Measurements from ENCODE around the gene ARHGAP8.

The ARHGAP8 gene

DNA sequence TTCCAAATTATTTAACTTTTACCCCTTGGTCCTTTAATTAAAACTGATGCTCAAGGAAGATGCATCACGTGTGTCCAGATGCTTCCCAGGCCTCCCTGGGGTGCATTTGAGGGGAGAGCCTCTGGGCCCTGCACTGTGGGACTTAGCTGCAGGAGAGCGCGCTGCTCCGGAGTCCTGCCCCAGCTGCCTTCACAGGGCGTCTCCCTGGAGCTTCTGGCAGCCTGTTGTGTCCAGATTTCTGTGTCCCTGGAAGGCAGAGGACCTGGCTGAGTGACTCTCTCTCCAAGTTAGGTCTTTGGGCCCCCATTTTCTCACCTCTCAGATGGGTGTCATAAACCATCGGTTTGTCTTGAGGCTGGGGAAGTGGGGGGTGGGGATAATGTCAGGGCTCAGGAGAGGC, 3.0 kb downstream of the ARHGAP8 start:
- Histone ChIP-seq H3K27ac (ENCODE audit: low read depth, low read length) (no peak overlapping the region), H2AFZ (ENCODE audit: low read length, unreplicated experiment) (no peak overlapping the region), H3K27me3 (ENCODE audit: insufficient read depth, low read length) (peaks cover 18% of the 10 kb centered on the region; the same call in 1 of the 2 replicates), H3K4me3 (ENCODE audit: low read depth, low read length) (no peak overlapping the region), H3K36me3 (ENCODE audit: insufficient read depth, low read length) (no peaks in the 10 kb centered on the region), H3K79me2 (ENCODE audit: control insufficient read depth, insufficient read depth, low read length, unreplicated experiment) (no peaks in the 10 kb centered on the region), H3K4me1 (ENCODE audit: control insufficient read depth, insufficient read depth, low read length, unreplicated experiment) (peaks cover 3% of the 10 kb centered on the region)

- Histone ChIP-seq H3K4me1 (ENCODE audit: control insufficient read depth, insufficient read depth, low read length, unreplicated experiment) (peaks cover 3% of the 10 kb centered on the region), H3K36me3 (ENCODE audit: insufficient read depth, low read length) (no peaks in the 10 kb centered on the region), H3K27ac (ENCODE audit: low read depth, low read length) (no peak overlapping the region), H3K79me2 (ENCODE audit: control insufficient read depth, insufficient read depth, low read length, unreplicated experiment) (no peaks in the 10 kb centered on the region), H3K27me3 (ENCODE audit: insufficient read depth, low read length) (peaks cover 14% of the 10 kb centered on the region; the same call in 1 of the 2 replicates), H3K4me3 (ENCODE audit: low read depth, low read length) (no peak overlapping the region), H2AFZ (ENCODE audit: low read length, unreplicated experiment) (no peak overlapping the region)
Observed at GRCh38 chr22:44755956-44756361, 3.6 kb downstream of the ARHGAP8 start.

DNA sequence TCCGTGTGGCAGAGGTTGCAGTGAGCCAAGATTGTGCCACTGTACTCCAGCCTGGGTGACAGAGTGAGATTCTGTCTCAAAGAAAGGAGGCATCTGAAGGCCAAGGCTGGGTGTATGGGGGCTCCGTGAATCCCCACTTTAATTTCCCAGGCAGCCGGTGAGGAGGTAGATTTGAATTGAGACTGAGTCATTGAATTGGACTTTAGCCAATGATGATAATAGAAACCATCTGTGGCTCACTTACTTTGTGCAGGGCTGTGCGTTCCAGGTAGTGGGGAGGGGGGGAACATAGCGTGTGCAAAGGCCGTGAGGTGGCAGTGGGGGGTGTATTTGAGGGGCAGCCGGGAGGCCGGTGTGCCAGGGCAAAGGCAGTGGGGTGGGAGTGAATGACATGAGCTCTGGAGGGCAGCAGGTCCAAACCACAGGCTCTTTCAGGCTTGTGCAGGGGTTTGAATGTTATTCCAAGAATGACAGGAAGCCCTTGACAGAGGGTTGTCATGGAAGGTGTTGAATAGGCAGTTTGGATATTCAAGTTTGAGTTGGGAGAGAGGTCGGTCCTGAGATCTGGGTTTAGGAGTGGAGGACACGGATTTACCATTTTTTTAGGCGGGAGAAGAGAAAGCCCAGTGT, 6.1 kb downstream of the ARHGAP8 start:
- Histone ChIP-seq H3K27ac (ENCODE audit: low read depth, low read length) (no peak overlapping the region), H2AFZ (ENCODE audit: low read length, unreplicated experiment) (no peak overlapping the region), H3K27me3 (ENCODE audit: insufficient read depth, low read length) (peaks cover 7% of the 10 kb centered on the region; the same call in 1 of the 2 replicates), H3K4me1 (ENCODE audit: control insufficient read depth, insufficient read depth, low read length, unreplicated experiment) (peaks cover 3% of the 10 kb centered on the region), H3K36me3 (ENCODE audit: insufficient read depth, low read length) (no peaks in the 10 kb centered on the region), H3K79me2 (ENCODE audit: control insufficient read depth, insufficient read depth, low read length, unreplicated experiment) (no peaks in the 10 kb centered on the region), H3K4me3 (ENCODE audit: low read depth, low read length) (no peak overlapping the region)

DNA sequence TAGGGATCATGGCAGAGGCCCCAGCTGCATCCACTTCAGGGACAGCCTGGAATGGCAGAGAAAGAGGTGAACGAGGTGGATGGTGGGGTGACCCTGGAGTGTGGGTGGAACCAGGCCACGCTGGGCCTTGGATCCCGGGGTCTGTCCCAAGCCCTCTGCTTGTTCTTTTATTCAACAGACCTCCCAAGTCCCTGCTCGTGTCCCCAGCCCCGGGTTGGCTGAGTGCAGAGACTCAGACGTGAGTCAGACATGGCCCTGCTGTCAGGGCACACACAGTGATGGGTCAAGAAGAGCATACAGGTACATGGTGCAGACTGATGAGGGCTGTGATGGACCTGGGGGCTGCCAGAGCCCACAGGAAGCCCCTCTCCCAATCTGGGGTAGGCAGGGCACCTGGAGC, 6.6 kb downstream of the ARHGAP8 start:
- no peak overlapping the region for H2AFZ ChIP-seq (ENCODE audit: low read length, unreplicated experiment)
- peaks cover 3% of the 10 kb centered on the region for H3K4me1 ChIP-seq (ENCODE audit: control insufficient read depth, insufficient read depth, low read length, unreplicated experiment)
- no peak overlapping the region for H3K4me3 ChIP-seq (ENCODE audit: low read depth, low read length)
- H3K27ac ChIP-seq (ENCODE audit: low read depth, low read length) = no peak overlapping the region
- no peaks in the 10 kb centered on the region for H3K79me2 ChIP-seq (ENCODE audit: control insufficient read depth, insufficient read depth, low read length, unreplicated experiment)
- H3K36me3 ChIP-seq (ENCODE audit: insufficient read depth, low read length) = no peaks in the 10 kb centered on the region
- peaks cover 1% of the 10 kb centered on the region; the same call in 1 of the 2 replicates for H3K27me3 ChIP-seq (ENCODE audit: insufficient read depth, low read length)

DNA sequence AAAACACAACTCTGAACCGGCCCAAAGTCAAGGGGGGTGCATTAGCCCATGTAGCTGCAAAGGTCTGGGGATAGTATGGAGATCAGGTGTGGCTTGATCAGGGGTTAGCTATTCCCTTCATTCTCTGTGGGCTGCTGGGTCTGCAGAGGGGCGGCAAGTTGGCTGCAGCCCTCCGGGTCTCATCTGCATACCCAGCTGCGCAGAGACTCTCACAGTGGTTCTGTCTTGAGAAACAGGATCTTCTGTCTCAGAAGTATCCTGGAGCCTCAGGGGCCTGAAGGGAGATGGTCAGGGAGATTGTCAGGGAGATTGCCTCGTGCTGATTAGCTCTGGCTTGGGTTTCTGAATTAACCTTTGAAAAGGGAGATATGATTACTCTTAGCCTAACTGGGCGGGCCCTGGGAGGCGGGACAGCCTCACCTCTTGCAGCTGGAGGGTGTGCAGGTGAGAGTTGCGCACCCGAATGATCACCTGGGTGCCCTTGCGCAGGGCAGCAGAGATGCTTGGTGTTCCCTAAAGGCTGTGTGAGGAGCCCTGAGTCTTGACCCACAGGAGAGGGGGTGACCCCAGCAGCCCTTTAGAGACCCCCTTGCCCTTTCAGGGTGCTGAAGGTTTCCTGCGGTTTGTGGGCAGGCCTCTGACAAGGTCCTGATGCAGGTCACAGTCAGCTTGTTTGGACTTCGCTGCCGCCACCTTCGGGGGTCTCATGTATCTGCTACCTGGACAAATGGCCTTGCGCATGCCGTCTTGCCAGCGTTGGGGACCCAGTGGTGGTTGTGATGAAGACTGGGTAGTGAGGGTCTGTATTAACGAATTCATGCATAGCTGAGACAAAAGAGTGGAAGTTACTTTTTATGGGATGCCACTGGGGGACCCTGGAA, 7.3 kb downstream of the ARHGAP8 start:
- H3K27me3 ChIP-seq (ENCODE audit: insufficient read depth, low read length) = no peaks in the 10 kb centered on the region; the same call in 1 of the 2 replicates
- no peak overlapping the region for H3K4me3 ChIP-seq (ENCODE audit: low read depth, low read length)
- H3K27ac ChIP-seq (ENCODE audit: low read depth, low read length) = no peak overlapping the region

DNA sequence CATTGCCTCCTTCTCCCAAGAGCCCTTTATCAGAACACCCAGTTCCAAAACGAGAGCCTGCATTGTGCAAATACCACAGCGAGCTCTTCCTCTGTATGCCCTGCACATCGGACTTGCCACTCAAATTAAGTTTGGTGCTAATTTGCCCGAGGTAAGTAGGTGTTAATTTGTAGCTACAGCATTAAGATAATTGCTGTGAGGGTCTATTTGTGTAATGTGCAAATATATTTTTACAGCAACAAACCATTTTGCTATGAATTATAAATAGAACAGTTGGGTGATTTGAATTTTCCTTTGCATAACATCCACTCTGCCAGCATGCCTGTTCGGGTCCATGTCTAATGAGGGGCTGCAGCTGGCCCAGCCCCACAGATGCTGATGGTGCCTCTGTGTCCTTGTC, 8.1 kb downstream of the ARHGAP8 start:
- H3K27me3 ChIP-seq (ENCODE audit: insufficient read depth, low read length) = no peaks in the 10 kb centered on the region
- no peak overlapping the region for H2AFZ ChIP-seq (ENCODE audit: low read length, unreplicated experiment)
- no peaks in the 10 kb centered on the region for H3K36me3 ChIP-seq (ENCODE audit: insufficient read depth, low read length)
- H3K27ac ChIP-seq (ENCODE audit: low read depth, low read length) = no peak overlapping the region
- peaks cover 3% of the 10 kb centered on the region for H3K4me1 ChIP-seq (ENCODE audit: control insufficient read depth, insufficient read depth, low read length, unreplicated experiment)
- H3K4me3 ChIP-seq (ENCODE audit: low read depth, low read length) = no peak overlapping the region
- no peaks in the 10 kb centered on the region for H3K79me2 ChIP-seq (ENCODE audit: control insufficient read depth, insufficient read depth, low read length, unreplicated experiment)

More for the DNA sequence above, 7.3 kb downstream of the ARHGAP8 start:
- Histone ChIP-seq H3K4me1 (ENCODE audit: control insufficient read depth, insufficient read depth, low read length, unreplicated experiment) (peaks cover 3% of the 10 kb centered on the region), H2AFZ (ENCODE audit: low read length, unreplicated experiment) (no peak overlapping the region), H3K79me2 (ENCODE audit: control insufficient read depth, insufficient read depth, low read length, unreplicated experiment) (no peaks in the 10 kb centered on the region), H3K36me3 (ENCODE audit: insufficient read depth, low read length) (no peaks in the 10 kb centered on the region)

DNA sequence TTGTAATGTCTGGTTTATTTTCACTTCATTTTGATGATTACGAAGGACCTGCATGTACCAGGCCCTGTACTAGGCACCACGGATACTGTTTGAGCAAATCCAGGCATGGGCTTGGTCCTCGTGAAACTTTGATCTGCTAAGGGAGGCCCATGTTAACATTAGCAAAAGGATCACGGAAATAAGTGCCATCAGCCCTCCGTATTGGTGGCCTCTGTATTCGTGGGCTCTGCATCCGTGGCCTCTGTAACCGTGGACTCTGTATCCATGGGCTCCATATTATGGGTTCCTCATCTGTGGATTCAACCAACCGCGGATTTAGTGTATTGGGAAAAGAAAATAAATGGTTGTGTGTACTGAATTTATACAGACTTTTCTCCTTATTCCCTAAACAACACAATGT, 8.7 kb downstream of the ARHGAP8 start:
- no peaks in the 10 kb centered on the region for H3K36me3 ChIP-seq (ENCODE audit: insufficient read depth, low read length)
- H2AFZ ChIP-seq (ENCODE audit: low read length, unreplicated experiment) = no peak overlapping the region
- H3K4me3 ChIP-seq (ENCODE audit: low read depth, low read length) = no peak overlapping the region
- H3K4me1 ChIP-seq (ENCODE audit: control insufficient read depth, insufficient read depth, low read length, unreplicated experiment) = peaks cover 3% of the 10 kb centered on the region
- H3K27me3 ChIP-seq (ENCODE audit: insufficient read depth, low read length) = no peaks in the 10 kb centered on the region
- H3K79me2 ChIP-seq (ENCODE audit: control insufficient read depth, insufficient read depth, low read length, unreplicated experiment) = no peaks in the 10 kb centered on the region
- no peak overlapping the region for H3K27ac ChIP-seq (ENCODE audit: low read depth, low read length)

- Histone ChIP-seq H3K27ac (ENCODE audit: low read depth, low read length) (no peak overlapping the region), H3K27me3 (ENCODE audit: insufficient read depth, low read length) (no peaks in the 10 kb centered on the region), H3K4me1 (ENCODE audit: control insufficient read depth, insufficient read depth, low read length, unreplicated experiment) (no peaks in the 10 kb centered on the region), H2AFZ (ENCODE audit: low read length, unreplicated experiment) (no peak overlapping the region), H3K79me2 (ENCODE audit: control insufficient read depth, insufficient read depth, low read length, unreplicated experiment) (no peaks in the 10 kb centered on the region), H3K4me3 (ENCODE audit: low read depth, low read length) (no peak overlapping the region), H3K36me3 (ENCODE audit: insufficient read depth, low read length) (no peaks in the 10 kb centered on the region)
Observed at GRCh38 chr22:44764373-44764772, 12.0 kb downstream of the ARHGAP8 start.

DNA sequence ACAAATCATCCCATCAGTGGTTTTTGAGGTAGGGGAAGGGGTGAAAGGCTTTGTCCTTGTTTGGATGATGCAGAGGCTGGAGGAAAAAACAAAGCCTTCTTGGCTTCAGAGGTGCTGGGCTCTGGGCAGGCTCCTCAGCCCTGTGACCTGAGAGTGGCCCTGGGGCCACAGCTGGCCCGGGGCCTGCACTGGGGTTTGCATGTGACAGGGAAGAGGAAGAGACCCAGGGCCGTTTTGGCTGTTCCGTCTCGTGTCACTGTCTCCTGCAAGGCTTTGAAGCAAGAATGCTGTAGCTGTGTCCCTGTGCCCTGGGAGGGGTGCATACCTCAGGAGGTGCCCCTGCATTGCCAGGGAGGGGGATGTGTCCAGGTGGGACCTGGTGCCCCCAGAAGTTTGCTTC, 12.6 kb downstream of the ARHGAP8 start:
- Histone ChIP-seq H3K4me3 (ENCODE audit: low read depth, low read length) (no peak overlapping the region), H3K79me2 (ENCODE audit: control insufficient read depth, insufficient read depth, low read length, unreplicated experiment) (no peaks in the 10 kb centered on the region), H3K27ac (ENCODE audit: low read depth, low read length) (no peak overlapping the region), H3K4me1 (ENCODE audit: control insufficient read depth, insufficient read depth, low read length, unreplicated experiment) (no peaks in the 10 kb centered on the region), H3K36me3 (ENCODE audit: insufficient read depth, low read length) (no peaks in the 10 kb centered on the region), H2AFZ (ENCODE audit: low read length, unreplicated experiment) (no peak overlapping the region), H3K27me3 (ENCODE audit: insufficient read depth, low read length) (no peaks in the 10 kb centered on the region)

- Histone ChIP-seq H3K4me1 (ENCODE audit: control insufficient read depth, insufficient read depth, low read length, unreplicated experiment) (no peaks in the 10 kb centered on the region), H3K27me3 (ENCODE audit: insufficient read depth, low read length) (no peaks in the 10 kb centered on the region), H3K36me3 (ENCODE audit: insufficient read depth, low read length) (no peaks in the 10 kb centered on the region), H3K27ac (ENCODE audit: low read depth, low read length) (no peak overlapping the region), H3K79me2 (ENCODE audit: control insufficient read depth, insufficient read depth, low read length, unreplicated experiment) (no peaks in the 10 kb centered on the region), H3K4me3 (ENCODE audit: low read depth, low read length) (no peak overlapping the region), H2AFZ (ENCODE audit: low read length, unreplicated experiment) (no peak overlapping the region)
Observed at GRCh38 chr22:44765571-44766285, 13.4 kb downstream of the ARHGAP8 start.

Measured in ACC112 (cell line).